ENCODE measurements around the gene FUT4.
"Not testable (repeated sequence)": the region's sequence is repeated elsewhere in the genome, so short reads cannot be mapped to it uniquely, and the experiment has no call there.

FUT4 gene

GRCh38 chr11:94543695-94544645 is at the start of gene FUT4:
TSS of gene FUT4 (plus strand) at chr11:94543921. CDS start at chr11:94544134, 213 bp downstream.
- peak; percentile 51 for DNase-seq (ENCODE audit: insufficient read length, low spot score)
- TF ChIP-seq CTCF (IDR thresholded peaks at IDR 0.05; ENCODE audit: insufficient read depth, missing control alignments), result no peak
- FAIRE-seq, result no peak

GRCh38 chr11:94494126-94494680 is 49.5 kb upstream of the FUT4 start:
- FAIRE-seq (no peak), DNase-seq (ENCODE audit: insufficient read length, low spot score) (no peak)
- no peak for TF ChIP-seq CTCF (IDR thresholded peaks at IDR 0.05; ENCODE audit: insufficient read depth, missing control alignments)

GRCh38 chr11:94500181-94500580 is 43.5 kb upstream of the FUT4 start:
- no peak for FAIRE-seq

GRCh38 chr11:94501522-94501921 is 42.2 kb upstream of the FUT4 start:
- TF ChIP-seq CTCF (IDR thresholded peaks at IDR 0.05; ENCODE audit: insufficient read depth, missing control alignments), result no peak
- no peak for FAIRE-seq

More at GRCh38 chr11:94500181-94500580, 43.5 kb upstream of the FUT4 start:
- no peak for TF ChIP-seq CTCF (IDR thresholded peaks at IDR 0.05; ENCODE audit: insufficient read depth, missing control alignments)
- DNase-seq (ENCODE audit: insufficient read length, low spot score), result no peak

GRCh38 chr11:94504689-94505293 is 38.9 kb upstream of the FUT4 start:
- DNase-seq (ENCODE audit: insufficient read length, low spot score) (no peak), FAIRE-seq (peak; percentile 69)
- peak; percentile 66 for TF ChIP-seq CTCF (IDR thresholded peaks at IDR 0.05; ENCODE audit: insufficient read depth, missing control alignments)

More at GRCh38 chr11:94501522-94501921, 42.2 kb upstream of the FUT4 start:
- DNase-seq (ENCODE audit: insufficient read length, low spot score), result no peak

- DNase-seq (ENCODE audit: insufficient read length, low spot score); FAIRE-seq: not testable (repeated sequence)
Measured at GRCh38 chr11:94506513-94506912, 37.2 kb upstream of the FUT4 start.

- no peak for TF ChIP-seq CTCF (IDR thresholded peaks at IDR 0.05; ENCODE audit: insufficient read depth, missing control alignments)
- DNase-seq (ENCODE audit: insufficient read length, low spot score) (no peak), FAIRE-seq (no peak)
Measured at GRCh38 chr11:94507485-94507884, 36.2 kb upstream of the FUT4 start.

Measured in D721Med (cell line).